ENCODE data around the gene ZNF35.

Gene ZNF35

DNA sequence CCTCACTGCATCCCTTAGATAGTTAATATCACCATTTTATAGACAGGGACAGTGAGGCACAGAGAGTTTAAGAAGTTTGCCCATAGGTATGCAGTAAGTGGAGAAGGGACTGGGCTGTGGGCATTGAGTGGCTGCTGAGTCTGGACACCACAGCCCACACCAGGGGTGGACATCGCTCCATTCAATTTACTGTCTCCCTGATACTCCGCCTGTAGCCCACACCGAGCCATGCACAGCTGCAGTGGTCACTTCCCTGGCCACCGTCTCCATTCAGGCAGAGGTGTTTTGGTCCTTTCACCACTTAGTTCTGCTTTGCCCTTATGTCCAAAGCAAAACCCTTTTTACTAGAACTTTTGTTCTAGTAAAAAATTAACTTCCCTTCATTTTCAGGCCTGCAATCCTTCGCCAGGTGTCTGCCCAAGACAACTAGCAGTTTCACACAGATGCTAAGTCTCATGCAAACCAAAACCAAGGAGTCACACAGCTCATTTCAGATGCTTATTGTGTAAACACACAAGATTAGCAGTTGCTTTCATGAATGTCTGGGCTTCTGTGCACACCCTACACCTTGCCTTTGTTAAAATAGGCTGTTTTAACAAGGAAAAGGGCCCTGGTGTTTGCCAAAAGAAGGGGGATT is 30.1 kb downstream of the ZNF35 start:
- no peak overlapping the region for H3K4me3 ChIP-seq (ENCODE audit: low read depth, low read length)
- DNase-seq = no peak
- H3K9me3 ChIP-seq = no peaks in the 10 kb centered on the region
- H3K36me3 ChIP-seq = no peaks in the 10 kb centered on the region
- no peaks in the 10 kb centered on the region for H3K4me1 ChIP-seq
- TF ChIP-seq, protein P1, sequence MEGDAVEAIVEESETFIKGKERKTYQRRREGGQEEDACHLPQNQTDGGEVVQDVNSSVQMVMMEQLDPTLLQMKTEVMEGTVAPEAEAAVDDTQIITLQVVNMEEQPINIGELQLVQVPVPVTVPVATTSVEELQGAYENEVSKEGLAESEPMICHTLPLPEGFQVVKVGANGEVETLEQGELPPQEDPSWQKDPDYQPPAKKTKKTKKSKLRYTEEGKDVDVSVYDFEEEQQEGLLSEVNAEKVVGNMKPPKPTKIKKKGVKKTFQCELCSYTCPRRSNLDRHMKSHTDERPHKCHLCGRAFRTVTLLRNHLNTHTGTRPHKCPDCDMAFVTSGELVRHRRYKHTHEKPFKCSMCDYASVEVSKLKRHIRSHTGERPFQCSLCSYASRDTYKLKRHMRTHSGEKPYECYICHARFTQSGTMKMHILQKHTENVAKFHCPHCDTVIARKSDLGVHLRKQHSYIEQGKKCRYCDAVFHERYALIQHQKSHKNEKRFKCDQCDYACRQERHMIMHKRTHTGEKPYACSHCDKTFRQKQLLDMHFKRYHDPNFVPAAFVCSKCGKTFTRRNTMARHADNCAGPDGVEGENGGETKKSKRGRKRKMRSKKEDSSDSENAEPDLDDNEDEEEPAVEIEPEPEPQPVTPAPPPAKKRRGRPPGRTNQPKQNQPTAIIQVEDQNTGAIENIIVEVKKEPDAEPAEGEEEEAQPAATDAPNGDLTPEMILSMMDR (IDR thresholded peaks at IDR 0.05; ENCODE audit: low read depth, low read length) = no peak
- H3K27me3 ChIP-seq = no peaks in the 10 kb centered on the region

DNA sequence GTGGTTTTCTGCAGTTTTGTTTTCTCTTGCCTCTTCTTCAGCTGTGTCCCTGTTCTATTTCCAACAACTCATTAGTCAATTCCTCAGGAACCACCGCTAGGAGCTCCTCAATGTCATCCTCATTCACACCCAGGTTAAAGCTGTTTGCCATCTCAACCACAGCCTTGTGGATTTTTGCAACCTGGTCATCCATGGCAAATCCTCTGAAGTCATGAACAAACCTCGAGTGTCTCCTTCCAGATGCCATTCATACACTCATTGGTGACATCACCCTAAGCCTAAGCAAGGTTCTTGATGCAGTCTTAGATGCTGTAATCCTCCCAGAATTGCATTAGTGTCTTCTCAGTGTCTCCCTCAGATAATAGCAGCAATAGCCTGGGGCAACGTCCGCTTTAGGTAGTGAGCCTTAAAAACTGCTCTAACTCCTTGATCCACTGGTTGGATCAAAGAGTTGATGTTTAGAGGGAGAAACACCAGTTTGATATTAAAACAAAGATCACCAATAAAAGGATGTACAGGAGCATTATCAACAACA is 32.5 kb downstream of the ZNF35 start:
- Histone ChIP-seq H3K4me3 (ENCODE audit: low read depth, low read length) (no peak overlapping the region), H3K9me3 (0 out of 2 replicates have a peak, but pooled peaks cover 2% of the 10 kb centered on the region), H3K4me1 (no peaks in the 10 kb centered on the region), H3K27me3 (no peaks in the 10 kb centered on the region), H3K36me3 (no peaks in the 10 kb centered on the region)
- DNase-seq = no peak
- TF ChIP-seq, protein P1 (IDR thresholded peaks at IDR 0.05; ENCODE audit: low read depth, low read length) = no peak

DNA sequence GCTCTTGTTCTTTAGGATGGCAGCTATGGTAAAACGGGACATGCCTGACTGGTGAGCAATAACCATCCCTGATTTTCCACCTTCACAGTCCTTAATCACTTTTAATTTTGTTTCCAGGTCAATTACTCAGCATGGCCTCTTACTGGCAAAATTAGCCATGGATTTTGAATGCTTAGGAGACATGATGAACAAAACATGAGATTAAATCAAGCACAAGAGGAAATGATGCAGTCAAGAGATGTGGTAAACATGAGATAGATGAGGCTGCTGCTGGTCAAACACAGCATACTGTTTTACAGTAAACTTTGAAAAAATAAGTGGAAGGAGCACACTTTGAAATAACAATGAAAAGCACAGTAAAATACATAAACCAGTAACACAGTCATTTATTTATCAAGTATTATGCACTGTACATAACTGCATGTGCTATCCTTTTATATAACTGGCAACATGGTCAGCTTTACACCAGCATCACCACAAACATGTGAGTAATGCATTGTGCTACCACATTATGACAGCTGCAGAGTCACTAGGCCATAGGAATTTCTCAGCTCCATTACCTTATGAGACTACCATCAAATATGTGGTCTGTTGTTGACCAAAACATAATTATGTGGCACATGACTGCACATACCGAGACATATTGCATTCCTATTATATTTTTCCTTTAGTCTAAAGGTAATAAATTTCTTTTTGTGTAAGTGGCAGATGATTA is 33.8 kb downstream of the ZNF35 start:
- 0 out of 2 replicates have a peak, but pooled peaks cover 3% of the 10 kb centered on the region for H3K9me3 ChIP-seq
- H3K27me3 ChIP-seq = no peaks in the 10 kb centered on the region
- no peaks in the 10 kb centered on the region for H3K4me1 ChIP-seq
- TF ChIP-seq, protein P1 (IDR thresholded peaks at IDR 0.05; ENCODE audit: low read depth, low read length) = no peak
- H3K36me3 ChIP-seq = no peaks in the 10 kb centered on the region
- H3K4me3 ChIP-seq (ENCODE audit: low read depth, low read length) = no peak overlapping the region
- DNase-seq = no peak

DNA sequence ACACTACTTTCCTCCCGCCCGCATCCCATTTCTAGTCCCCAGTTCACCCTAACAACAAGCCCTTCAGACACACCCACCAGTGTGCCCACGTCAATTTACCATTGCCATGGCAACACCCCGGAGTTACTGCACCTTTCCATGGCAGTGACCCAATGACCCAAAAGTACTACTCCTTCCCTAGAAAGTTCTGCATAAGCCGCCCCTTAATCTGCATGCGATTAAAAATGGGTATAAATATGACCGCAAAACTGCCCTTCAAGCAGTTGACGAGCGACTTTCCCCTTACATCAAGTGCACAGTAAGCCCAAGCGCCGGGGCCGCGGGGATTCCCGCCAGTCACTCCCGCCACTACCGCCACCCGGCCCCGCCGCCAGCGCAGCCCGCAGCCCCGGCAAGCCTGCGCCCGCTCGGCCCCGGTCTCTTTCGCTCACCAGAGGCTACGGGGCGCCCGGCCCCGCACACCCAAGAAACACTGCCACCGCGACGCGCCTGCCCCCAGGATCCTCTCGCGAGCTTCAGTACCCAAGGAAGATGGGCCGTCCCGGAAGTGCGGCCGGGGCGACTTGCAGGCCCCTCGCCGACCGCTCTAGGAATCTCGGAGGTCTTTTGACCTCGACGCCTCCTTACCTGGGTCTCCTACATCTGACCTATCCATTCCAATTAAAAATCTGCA is 36.7 kb downstream of the ZNF35 start:
- no peaks in the 10 kb centered on the region for H3K4me1 ChIP-seq
- H3K27me3 ChIP-seq = no peaks in the 10 kb centered on the region
- TF ChIP-seq, protein P1 (IDR thresholded peaks at IDR 0.05; ENCODE audit: low read depth, low read length) = no peak
- H3K4me3 ChIP-seq (ENCODE audit: low read depth, low read length) = peak overlapping the region; percentile 64
- H3K9me3 ChIP-seq = 0 out of 2 replicates have a peak, but pooled peaks cover 3% of the 10 kb centered on the region
- no peaks in the 10 kb centered on the region for H3K36me3 ChIP-seq
- DNase-seq = peak; percentile 79

DNA sequence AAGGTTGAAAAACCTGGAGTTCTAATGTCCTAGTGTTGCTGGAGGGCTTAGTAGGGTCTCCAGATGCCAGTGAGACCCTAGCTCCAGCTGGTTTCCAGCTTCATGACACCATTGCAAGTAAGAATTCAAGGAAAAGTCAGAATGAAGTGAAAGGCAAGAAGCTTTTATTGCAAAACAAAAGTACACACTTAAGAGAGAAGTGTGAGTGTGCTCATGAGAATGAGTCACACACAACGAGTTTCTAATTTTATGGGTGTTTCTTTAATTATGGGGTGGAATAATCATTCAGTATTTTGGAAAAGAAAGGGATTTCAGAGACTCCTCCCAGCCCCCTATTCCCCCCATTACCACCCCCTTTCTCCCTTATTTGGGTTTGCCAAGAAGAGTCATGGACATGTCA is 39.4 kb downstream of the ZNF35 start:
- Histone ChIP-seq H3K27me3 (no peaks in the 10 kb centered on the region), H3K9me3 (0 out of 2 replicates have a peak, but pooled peaks cover 3% of the 10 kb centered on the region), H3K4me1 (no peaks in the 10 kb centered on the region), H3K36me3 (no peaks in the 10 kb centered on the region), H3K4me3 (ENCODE audit: low read depth, low read length) (no peak overlapping the region)
- no peak for DNase-seq
- TF ChIP-seq, protein P1 (IDR thresholded peaks at IDR 0.05; ENCODE audit: low read depth, low read length) = no peak

All from BE2C (cell line).